Fibroblast of lung (primary cell): ENCODE results near the gene ACAA1. TPM values are rescaled to one million over a fixed set of nuclear protein-coding genes. Genes with fewer than 3 reads are reported as not detected.

Source experiments
- DNase-seq, 2 donors: peaks; one replicate each; pipeline versions ENCODE4 v3.0.0 to v3.0.0-alpha.2; 2010; ENCODE audit warnings: low read depth in 2 of 2
- H2AFZ ChIP-seq: 2 replicates; pipeline ENCODE4 v1.5.1; 2012; ENCODE audit warnings: low read length, control low read depth, inconsistent platforms
- H3K27ac ChIP-seq: 2 replicates; pipeline ENCODE4 v1.5.1; 2011; ENCODE audit warnings: low read length, control low read depth; ENCODE audit not compliant: insufficient read depth
- H3K27me3 ChIP-seq: 2 replicates; pipeline ENCODE4 v1.5.1; 2011; ENCODE audit warnings: mild to moderate bottlenecking, low read length; ENCODE audit not compliant: control insufficient read depth, insufficient read depth
- H3K36me3 ChIP-seq: 2 replicates; pipeline ENCODE4 v1.5.1; 2011; ENCODE audit warnings: low read length; ENCODE audit not compliant: control insufficient read depth, insufficient read depth
- H3K4me1 ChIP-seq: 2 replicates; pipeline ENCODE4 v1.5.1; 2011; ENCODE audit warnings: low read length; ENCODE audit not compliant: control insufficient read depth, insufficient read depth; ENCODE audit errors: extremely low read depth
- H3K4me2 ChIP-seq: 2 replicates; pipeline ENCODE4 v1.5.1; 2011; ENCODE audit warnings: low read length, control low read depth; ENCODE audit not compliant: insufficient read depth; ENCODE audit errors: extremely low read depth
- H3K4me3 ChIP-seq, 4 experiments: fragments of 200-600 bp in 1 of 4; sonication (generic) in 1 of 4; replicated peaks in 1 of 4; 2 replicates each; pipeline ENCODE4 v1.5.1; 2011 to 2016; ENCODE audit warnings: low read length in 4 of 4, low read depth in 3 of 4, mild to moderate bottlenecking in 3 of 4, control low read depth in 2 of 4, inconsistent platforms in 1 of 4, mixed read lengths in 1 of 4; ENCODE audit not compliant: insufficient read depth in 1 of 4; ENCODE audit errors: control extremely low read depth in 1 of 4
- H3K79me2 ChIP-seq: 2 replicates; pipeline ENCODE4 v1.5.1; 2012; ENCODE audit warnings: mild to moderate bottlenecking, low read length, inconsistent platforms; ENCODE audit not compliant: control insufficient read depth, insufficient read depth
- H3K9ac ChIP-seq: 2 replicates; pipeline ENCODE4 v1.5.1; 2011; ENCODE audit warnings: mild to moderate bottlenecking, low read length, control low read depth; ENCODE audit not compliant: insufficient read depth
- H3K9me3 ChIP-seq: 2 replicates; pipeline ENCODE4 v1.5.1; 2012; ENCODE audit warnings: low read depth, low read length; ENCODE audit not compliant: control insufficient read depth, insufficient read depth
- H4K20me1 ChIP-seq: 2 replicates; pipeline ENCODE4 v1.5.1; 2011; ENCODE audit warnings: low read length; ENCODE audit not compliant: control insufficient read depth, insufficient read depth; ENCODE audit errors: extremely low read depth
- CTCF ChIP-seq, 2 donors: IDR thresholded peaks in 1 of 2; conservative IDR thresholded peaks in 1 of 2; 1 replicate in 1 of 2; 2 replicates in 1 of 2; pipeline ENCODE4 v1.5.1; 2011 to 2012; ENCODE audit warnings: low read length in 2 of 2, control low read depth in 1 of 2, inconsistent platforms in 1 of 2, low read depth in 1 of 2, mild to moderate bottlenecking in 1 of 2
- EZH2 ChIP-seq: IDR thresholded peaks from 2 replicates; pipeline ENCODE4 v1.5.1; 2012; ENCODE audit warnings: low read length, control low read depth, mild to moderate bottlenecking; ENCODE audit errors: missing control alignments
- polyA plus RNA-seq, 2 donors: library from polyadenylated mRNA; depleted of rRNA in 1 of 2; stranded (reverse) in 1 of 2; unstranded in 1 of 2; fragments of >200 nt; gene quantifications; 2 replicates each; pipeline ENCODE4 v1.2.1, GENCODE V29; 2011 to 2012; ENCODE audit warnings: missing spikeins in 1 of 2
- total RNA-seq: library from RNA; depleted of rRNA; stranded (reverse); fragments of >200 nt; gene quantifications from 2 replicates; pipeline ENCODE4 v1.2.1, GENCODE V29; 2014

The ACAA1 gene
- total and polyA plus RNA-seq, 2 donors (not counting 1 experiment from before 2014, with no cell fraction given): 40.6 to 41.0 TPM

- Histone ChIP-seq H3K9ac (no peak overlapping the region), H3K4me1 (no peaks in the 10 kb centered on the region), H4K20me1 (no peaks in the 10 kb centered on the region), H3K27ac (no peak overlapping the region), H3K4me2 (no peak overlapping the region), H2AFZ (no peak overlapping the region), H3K27me3 (no peaks in the 10 kb centered on the region), H3K36me3 (peaks cover 4% of the 10 kb centered on the region), H3K4me3 (no peak overlapping the region), H3K9me3 (no peaks in the 10 kb centered on the region), H3K79me2 (no peaks in the 10 kb centered on the region)
- peak; percentile 39 to 59 for DNase-seq
- TF ChIP-seq EZH2 (no peak), CTCF (conservative IDR thresholded peaks at IDR 0.05 in 1 of 2, IDR thresholded peaks at IDR 0.05 in 1 of 2; ENCODE audit: low read depth in 1 of 2, low read length in 2 of 2) (peak; percentile 53 to 82)
These were observed 19.0 kb downstream of the ACAA1 start for GRCh38 chr3:38117748-38118420.

- H3K9me3 ChIP-seq: no peaks in the 10 kb centered on the region
- TF ChIP-seq CTCF (conservative IDR thresholded peaks at IDR 0.05 in 1 of 2, IDR thresholded peaks at IDR 0.05 in 1 of 2; ENCODE audit: low read depth in 1 of 2, low read length in 2 of 2) (no peak), EZH2 (no peak)
- no peaks in the 10 kb centered on the region for H3K4me1 ChIP-seq
- no peak overlapping the region for H3K4me3 ChIP-seq
- H3K9ac ChIP-seq: no peak overlapping the region
- H3K36me3 ChIP-seq: peaks cover 4% of the 10 kb centered on the region
- no peak overlapping the region for H3K27ac ChIP-seq
- DNase-seq: no peak
- no peaks in the 10 kb centered on the region for H4K20me1 ChIP-seq
- H3K79me2 ChIP-seq: no peaks in the 10 kb centered on the region
- no peak overlapping the region for H3K4me2 ChIP-seq
- no peak overlapping the region for H2AFZ ChIP-seq
- no peaks in the 10 kb centered on the region for H3K27me3 ChIP-seq
These were observed 19.7 kb downstream of the ACAA1 start for GRCh38 chr3:38117163-38117716.

- DNase-seq: peak in 1 of 2 donors; percentile 2
These were observed 20.3 kb downstream of the ACAA1 start for GRCh38 chr3:38116471-38117162.

More at GRCh38 chr3:38116471-38117162, 20.3 kb downstream of the ACAA1 start:
- no peaks in the 10 kb centered on the region for H3K9me3 ChIP-seq
- H3K4me2 ChIP-seq: no peak overlapping the region
- H3K9ac ChIP-seq: no peak overlapping the region
- H3K79me2 ChIP-seq: no peaks in the 10 kb centered on the region
- H3K36me3 ChIP-seq: peaks cover 4% of the 10 kb centered on the region
- no peak overlapping the region for H3K4me3 ChIP-seq
- no peaks in the 10 kb centered on the region for H4K20me1 ChIP-seq
- no peaks in the 10 kb centered on the region for H3K4me1 ChIP-seq
- TF ChIP-seq CTCF (conservative IDR thresholded peaks at IDR 0.05 in 1 of 2, IDR thresholded peaks at IDR 0.05 in 1 of 2; ENCODE audit: low read depth in 1 of 2, low read length in 2 of 2) (no peak), EZH2 (no peak)
- no peak overlapping the region for H2AFZ ChIP-seq
- H3K27me3 ChIP-seq: no peaks in the 10 kb centered on the region
- H3K27ac ChIP-seq: no peak overlapping the region
